D721Med (cell line): Measurements from ENCODE around the gene MPHOSPH9.
A peak's percentile ranks its signal among the peaks of the same experiment; 100 is the strongest.

Experiments used
- DNase-seq: peaks from one replicate; pipeline ENCODE4 v3.0.0; 2011; ENCODE audit warnings: low spot score; ENCODE audit not compliant: insufficient read length
- FAIRE-seq: peaks from 2 replicates; lab custom pipeline; 2011; peaks lifted over from hg19 to GRCh38; lab: Jason Lieb, UNC
- TF ChIP-seq, protein P1 (sequence below): IDR thresholded peaks from 2 replicates; pipeline ENCODE4 v1.5.1; 2012; ENCODE audit warnings: mild to moderate bottlenecking, control low read depth; ENCODE audit not compliant: insufficient read depth; ENCODE audit errors: missing control alignments

Gene MPHOSPH9

DNA sequence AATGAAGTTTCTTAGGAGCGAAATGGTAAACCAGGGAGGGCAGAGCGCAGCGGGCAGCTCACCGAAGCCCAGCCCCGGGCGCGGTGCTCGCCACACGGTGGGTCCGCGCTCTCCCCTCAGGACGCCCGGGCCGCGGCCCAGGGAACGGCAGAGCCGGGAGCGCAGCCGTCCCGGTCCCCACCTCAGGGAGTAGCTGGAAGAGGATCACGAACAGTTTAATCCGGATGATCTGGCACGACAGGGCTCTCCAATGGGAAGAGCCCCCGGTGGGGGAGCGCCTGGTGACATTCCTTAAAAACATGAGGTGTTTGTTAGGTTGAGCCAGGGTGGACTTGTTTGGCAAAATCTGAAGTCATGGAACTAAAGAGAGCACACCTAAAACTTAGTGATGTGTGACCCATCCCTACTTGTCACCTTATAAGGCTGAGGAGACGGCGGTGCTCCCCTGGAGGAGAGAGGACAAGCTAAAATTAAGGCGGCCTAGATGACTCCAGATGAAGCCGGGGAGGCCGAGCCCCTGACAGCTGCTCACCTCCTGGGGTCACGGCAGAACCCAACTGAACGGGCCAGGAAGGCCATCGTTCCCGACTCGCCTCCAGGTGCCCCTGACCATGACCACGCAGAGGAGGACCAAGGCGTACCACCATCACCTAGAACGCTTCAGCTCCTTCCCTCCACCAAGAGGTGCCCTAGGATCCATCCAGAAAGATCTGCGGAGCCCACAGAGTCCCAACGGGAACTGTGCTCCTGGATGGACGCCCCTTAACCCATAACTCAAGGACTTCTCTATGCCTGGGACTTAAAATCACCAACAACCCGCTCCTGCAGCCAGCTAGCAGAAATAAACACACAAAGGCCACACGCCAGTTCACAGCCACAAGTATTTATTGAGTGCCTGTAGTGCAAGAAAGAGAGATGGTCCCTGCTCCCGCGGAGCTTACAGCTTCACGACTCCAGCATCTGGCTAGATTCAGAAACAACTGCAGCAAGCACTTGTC lies 81.2 kb downstream of the MPHOSPH9 start:
- TF ChIP-seq, protein P1, sequence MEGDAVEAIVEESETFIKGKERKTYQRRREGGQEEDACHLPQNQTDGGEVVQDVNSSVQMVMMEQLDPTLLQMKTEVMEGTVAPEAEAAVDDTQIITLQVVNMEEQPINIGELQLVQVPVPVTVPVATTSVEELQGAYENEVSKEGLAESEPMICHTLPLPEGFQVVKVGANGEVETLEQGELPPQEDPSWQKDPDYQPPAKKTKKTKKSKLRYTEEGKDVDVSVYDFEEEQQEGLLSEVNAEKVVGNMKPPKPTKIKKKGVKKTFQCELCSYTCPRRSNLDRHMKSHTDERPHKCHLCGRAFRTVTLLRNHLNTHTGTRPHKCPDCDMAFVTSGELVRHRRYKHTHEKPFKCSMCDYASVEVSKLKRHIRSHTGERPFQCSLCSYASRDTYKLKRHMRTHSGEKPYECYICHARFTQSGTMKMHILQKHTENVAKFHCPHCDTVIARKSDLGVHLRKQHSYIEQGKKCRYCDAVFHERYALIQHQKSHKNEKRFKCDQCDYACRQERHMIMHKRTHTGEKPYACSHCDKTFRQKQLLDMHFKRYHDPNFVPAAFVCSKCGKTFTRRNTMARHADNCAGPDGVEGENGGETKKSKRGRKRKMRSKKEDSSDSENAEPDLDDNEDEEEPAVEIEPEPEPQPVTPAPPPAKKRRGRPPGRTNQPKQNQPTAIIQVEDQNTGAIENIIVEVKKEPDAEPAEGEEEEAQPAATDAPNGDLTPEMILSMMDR, result no peak
- no peak for FAIRE-seq

DNA sequence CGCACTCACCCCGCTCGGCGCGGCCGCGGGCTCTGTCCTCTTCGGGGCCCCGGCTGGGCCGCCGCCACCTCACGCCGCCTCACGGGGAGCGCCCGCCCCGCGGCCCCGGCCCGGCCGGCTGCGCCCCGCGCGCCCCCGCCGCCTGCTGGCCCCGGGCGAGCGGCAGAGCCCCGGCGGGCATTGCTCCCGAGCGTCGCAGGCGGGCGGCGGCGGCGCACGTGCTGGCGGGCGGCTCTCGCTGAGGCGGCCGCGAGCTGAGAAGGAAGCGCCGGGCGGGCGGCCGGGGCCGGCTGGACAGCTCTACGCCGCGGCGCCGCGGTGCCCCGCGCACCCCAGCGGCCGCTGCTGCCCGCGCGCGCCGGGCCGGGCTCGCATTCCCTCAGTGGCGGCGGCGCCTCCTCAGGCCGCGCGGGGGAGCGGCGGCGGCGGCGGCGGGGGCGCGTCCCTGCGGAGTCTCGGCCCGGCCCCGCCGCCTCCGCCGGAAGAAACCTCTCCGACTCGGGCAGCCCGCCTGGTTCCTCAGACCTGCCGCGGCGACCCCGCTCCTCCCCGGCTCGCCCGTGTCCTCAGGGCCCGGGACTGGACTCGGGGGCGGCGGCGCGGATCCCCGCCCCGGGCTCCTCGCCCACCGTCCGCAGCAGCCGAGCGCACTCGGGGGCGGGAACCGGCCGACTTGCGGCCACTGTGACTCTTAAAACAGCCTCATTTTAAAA lies 82.0 kb downstream of the MPHOSPH9 start, which contains the start of gene PITPNM2:
Gene PITPNM2, minus strand, starts transcription at position 347 of the 713 bp plus-strand sequence. CDS start 116,500 bp downstream, outside the sequence.
- DNase-seq, result no peak
- TF ChIP-seq, protein P1, result peak; percentile 2
- FAIRE-seq, result no peak

More for the DNA sequence above, 81.2 kb downstream of the MPHOSPH9 start:
- DNase-seq, result peak; percentile 89

- FAIRE-seq, result no peak
- TF ChIP-seq, protein P1, result no peak
- peak; percentile 37 for DNase-seq
Observed at GRCh38 chr12:123150275-123150743, 82.6 kb downstream of the MPHOSPH9 start.

- TF ChIP-seq, protein P1, result no peak
Observed at GRCh38 chr12:123149501-123150274, 83.3 kb downstream of the MPHOSPH9 start.

DNA sequence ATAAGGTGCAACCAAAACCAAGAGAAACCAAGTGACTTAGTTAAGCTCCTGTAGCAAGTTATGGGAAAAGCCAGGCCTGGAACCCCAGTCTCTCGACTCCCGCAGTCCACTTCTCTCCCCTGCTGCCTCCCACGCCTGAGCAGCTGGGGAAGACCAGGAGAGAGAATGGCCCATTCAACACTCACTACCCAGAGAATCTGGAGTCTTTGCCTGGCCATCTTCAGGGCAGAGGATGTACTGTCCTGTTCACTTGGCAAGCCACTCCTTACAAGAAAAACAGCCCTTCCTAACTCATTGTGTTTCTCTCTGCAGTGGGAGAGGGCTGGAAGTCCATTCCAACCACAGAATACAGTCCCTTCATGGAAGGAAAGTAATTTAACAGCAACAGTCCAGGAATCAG lies 83.9 kb downstream of the MPHOSPH9 start:
- FAIRE-seq, result no peak
- no peak for DNase-seq
- TF ChIP-seq, protein P1, result no peak

More at GRCh38 chr12:123149501-123150274, 83.3 kb downstream of the MPHOSPH9 start:
- DNase-seq (no peak), FAIRE-seq (no peak)

GRCh38 chr12:123148655-123149054 lies 84.3 kb downstream of the MPHOSPH9 start:
- FAIRE-seq, result no peak
- TF ChIP-seq, protein P1, result no peak
- DNase-seq, result no peak
